NCI-H446 (cell line): Measurements from ENCODE around the gene SYNPO.

Source experiments
- DNase-seq, 2 experiments: peaks; one replicate each; lab custom pipeline; 2025; lab: John Stamatoyannopoulos, UW

The SYNPO gene

DNA sequence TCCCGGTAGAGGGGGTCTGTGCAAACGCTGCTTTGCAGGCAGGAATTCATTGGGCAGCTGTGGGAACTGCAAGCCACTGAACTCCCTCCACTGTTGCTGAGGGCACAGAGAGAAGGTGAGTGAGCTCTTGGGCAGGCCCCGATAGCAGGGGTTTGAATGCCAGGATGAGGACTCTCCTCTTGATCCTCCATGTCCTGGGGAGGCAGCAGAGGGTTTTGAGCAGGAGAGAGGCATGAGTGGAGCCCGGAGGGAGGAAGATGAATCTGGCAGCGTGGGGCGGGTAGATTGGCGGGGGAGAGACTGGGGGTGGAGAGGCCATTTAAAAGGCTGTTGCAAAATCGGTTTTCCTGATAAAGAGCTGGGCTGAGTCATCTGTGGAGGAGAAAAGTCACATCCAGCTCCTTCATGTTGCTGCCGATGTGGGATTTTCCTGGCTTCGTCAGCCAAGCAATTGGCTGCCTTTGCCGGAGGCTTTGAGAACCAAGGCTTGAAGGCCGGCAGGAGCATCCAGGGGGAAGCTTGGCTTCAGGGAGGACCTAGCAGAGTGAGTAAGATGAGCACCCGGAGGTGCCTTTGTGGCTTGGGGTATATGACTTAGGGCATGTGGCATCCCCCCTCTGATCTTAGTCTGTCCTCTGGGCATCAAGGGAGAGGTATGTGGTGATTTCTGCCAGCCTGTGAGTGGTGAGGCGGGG is at the start of gene SYNPO:
Gene SYNPO (plus strand): TSS at position 350 of the 695 bp plus-strand sequence. CDS start 7,616 bp downstream, outside the sequence.
- DNase-seq: peak in 1 of 2 experiments; percentile 14

GRCh38 chr5:150590979-150591695 is 49.3 kb upstream of the SYNPO start:
- peak in 1 of 2 experiments; percentile 72 for DNase-seq

GRCh38 chr5:150593593-150593992 is 46.9 kb upstream of the SYNPO start:
- DNase-seq: no peak

DNA sequence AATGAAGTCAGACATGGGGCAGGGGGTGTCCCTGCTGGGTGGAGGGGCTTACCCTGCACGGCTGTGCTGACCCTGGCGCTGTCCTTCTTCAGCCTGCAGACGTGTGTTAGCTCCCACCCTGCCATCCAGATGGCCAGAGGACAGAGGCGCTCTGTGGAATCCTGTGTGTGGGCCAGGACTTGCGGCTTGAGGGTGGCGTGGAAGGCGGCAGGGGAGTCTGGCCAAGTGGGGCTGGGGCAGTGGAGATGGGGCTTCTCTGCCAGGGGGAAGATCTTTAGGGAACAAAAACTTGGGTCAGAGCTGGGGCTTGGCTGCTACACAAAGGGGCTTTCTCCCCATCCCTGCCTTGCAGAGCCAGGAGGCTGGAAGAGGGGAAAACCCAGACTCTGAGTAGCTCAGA is 46.5 kb upstream of the SYNPO start:
- no peak for DNase-seq

DNA sequence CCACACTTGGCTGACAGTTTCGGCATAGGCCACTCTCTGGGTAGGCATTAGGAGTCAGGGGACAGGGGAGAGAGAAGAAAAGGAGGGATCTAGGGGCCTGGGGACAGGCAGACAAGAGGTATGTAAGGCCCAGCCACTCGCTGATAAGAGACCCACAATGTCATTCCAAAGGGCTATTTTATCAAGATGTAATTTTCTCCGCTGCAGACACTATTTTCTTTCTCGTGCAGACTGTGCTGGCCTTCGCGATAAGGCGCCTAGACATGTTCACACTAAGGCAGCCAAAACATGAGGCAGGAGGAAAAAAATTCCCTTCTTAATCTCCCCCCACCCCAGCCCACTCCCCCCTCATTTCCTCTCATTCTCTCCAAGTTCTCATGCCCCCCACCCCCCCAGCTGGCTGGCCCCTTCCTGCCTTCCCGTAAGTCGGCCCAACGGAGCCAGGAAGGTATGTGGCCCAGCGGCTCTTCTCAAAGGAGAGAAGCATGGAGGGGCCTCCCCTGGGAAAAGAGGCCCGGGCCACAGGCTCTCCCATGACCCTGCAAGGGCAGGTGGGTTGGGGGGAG is 44.9 kb upstream of the SYNPO start:
- no peak for DNase-seq

DNA sequence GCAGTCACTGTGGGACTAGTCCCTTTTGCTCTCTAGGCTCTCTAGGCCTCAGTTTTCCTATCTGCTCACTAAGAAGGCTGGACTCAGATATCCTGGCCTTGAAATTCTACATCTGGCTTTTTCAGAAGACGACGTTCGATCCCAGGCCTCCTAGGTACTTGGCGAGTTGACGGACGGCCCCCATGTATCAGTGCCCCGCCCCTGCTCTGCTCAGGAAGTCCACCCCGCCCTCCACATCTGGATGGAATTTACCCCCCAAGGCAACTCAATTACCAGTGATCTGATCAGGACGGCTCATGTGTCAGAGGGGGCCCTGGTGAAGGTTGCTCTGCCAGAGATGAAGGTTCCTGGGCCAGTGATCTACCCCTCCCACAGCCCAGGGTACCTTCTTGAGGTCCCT is 44.1 kb upstream of the SYNPO start:
- DNase-seq: no peak

DNA sequence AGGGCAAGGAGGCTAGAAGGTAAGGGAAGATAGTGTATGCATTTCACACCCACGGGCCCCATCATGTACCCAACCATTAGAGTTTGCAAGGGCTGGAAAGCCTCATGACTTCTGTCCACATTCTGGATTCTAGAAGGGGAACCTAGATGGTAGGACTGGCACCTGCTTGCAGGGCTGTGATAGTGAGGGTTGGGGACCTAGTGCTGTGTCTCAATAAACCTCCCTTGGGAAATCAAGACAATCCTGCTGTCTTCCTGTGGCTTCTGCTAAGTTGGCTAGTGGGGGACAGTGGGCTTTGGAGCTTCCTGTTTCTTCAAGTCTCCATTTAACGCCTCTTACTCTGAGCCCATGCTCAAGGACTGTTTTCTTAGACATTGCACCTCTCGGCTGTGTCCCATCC is 43.6 kb upstream of the SYNPO start:
- DNase-seq: no peak

GRCh38 chr5:150598006-150598405 is 42.5 kb upstream of the SYNPO start:
- no peak for DNase-seq

GRCh38 chr5:150598821-150599273 is 41.6 kb upstream of the SYNPO start:
- DNase-seq: no peak

DNA sequence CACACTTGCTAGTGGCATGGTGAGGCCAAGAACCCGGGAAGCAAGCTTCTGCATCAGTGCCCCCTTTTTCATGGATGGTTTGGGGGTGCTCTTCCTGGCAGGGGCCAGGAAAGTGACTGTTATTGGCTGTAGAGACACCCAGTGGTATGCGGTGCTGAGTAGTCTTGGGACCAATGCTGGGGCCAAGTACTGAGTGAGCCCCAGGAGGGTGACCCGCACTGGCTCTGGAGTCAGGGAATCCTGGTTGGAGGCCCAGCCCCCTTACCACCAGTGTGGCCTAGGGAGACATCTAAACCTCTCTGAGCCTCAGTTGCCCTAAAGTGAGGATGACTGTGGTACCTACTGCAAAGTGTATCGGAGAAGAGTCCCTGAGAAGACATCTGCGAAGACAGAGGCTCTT is 41.2 kb upstream of the SYNPO start:
- no peak for DNase-seq

DNA sequence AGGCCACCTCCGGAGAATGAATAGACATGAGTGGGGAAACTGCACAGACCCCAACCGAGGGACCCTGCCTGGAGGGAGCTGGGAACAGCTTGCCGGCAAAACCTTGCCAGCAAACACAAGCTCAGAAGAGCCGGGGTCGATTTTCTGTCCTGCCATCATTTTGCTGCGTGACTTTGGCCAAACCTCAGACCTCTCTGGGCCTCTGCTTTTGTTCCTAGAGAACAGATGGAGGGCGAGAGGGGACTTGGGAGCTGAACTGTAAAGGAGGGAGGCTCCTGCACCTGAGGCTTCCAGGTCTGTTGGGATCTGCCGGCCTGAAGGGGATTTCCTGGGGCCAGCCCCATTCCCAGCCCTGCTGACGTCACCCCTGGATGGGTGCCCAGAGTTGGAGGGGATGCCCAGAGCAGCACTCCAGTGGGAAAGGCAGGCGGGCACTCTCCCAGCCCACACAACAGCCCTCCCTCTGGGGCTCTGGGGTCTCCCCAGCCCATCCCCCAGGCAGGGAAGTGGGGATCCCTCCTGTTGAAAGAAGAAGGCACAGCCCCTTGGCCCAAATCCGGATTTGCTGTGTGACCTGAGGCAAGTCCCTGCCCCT is 40.4 kb upstream of the SYNPO start:
- DNase-seq: peak; percentile 33 to 81

DNA sequence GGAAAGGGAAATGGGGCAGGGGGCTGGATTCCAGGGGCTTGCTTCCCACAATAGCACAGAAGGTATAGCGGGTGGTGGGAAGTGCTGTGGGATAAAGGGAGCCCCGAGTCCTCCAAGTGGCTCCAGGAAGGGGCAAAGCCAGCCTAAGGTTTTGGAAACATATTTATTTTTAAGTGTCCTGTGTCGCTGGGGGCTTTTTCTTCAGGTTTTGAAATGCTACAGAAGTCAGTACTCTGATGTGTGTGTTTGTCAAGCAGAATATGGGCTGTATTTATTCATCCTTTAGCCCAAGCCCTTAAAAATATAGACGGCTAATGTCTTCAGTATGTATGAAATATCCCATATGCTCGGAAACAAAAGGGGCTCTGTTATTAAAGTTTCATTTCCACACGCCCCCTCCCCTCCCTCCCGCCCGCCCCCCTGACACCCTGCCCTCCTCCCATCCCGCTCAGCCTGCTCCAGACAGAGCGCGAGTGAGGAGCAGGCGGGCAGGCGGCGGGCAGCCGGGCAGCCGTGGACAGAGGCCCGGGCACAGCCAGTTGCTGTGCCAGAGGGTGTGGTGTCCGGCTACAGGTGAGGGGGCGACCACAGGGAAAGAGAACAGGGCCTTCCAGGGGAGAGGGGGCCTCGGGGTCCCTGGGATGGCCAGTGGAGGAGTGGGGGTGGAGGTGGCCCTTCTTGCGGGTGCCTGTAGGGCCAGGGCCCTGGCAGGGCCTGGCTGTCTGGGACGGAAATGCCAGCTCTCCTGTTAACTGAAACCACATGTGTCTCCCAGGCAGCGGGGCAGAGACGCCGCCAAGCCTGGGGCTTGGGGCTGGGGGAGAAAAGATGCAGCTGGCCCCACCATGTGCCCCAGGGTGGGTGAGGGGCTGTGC is 39.6 kb upstream of the SYNPO start:
- no peak for DNase-seq

- no peak for DNase-seq
Measured at GRCh38 chr5:150601491-150602345, 38.7 kb upstream of the SYNPO start.

- no peak for DNase-seq
Measured at GRCh38 chr5:150603052-150603451, 37.4 kb upstream of the SYNPO start.

GRCh38 chr5:150603491-150603890 is 37.0 kb upstream of the SYNPO start:
- no peak for DNase-seq

DNA sequence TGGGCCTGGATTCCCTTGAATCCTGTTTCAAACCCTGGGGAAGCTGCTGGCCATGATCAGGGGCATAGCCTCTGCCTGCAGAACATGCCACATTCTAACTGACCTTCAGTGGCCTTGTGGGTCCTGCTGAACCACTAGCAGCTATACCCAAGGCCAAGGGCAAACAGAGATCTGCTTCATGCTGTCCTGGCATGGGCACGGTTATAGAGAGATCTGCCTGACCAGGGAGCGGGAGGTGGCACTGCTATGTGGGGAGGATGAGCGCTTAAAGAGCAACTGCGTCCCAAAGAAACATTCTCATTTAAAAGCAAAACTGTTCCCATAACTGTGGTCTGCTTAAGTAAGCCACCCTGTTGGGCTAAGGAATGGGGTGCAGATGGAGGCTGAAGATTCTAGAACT is 36.5 kb upstream of the SYNPO start:
- no peak for DNase-seq

DNA sequence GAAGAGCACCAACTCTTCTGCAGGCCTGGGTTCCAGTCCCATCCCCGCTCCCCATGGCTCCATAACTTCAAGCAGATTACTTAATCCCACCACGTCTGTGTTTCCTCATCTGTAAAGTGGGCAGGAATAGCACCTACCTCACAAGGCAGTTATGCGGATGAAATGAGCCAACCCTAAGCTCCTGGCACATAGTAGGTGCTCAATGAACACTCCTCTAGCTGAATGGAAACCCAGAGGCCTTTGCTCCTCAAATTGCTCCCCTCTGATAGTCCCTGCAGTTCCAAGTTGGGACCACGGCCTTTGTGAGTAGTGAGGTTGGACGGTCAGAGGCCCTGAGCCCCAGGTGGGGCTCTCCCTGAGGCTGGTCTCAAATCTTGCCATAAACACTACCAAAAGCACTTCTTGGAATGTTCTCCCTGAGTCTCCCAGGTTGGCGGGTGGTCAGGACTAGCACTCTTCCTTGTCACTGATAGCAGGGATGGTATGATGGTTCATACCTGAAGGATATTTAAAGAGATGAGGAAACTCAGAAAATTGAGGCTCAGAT is 35.5 kb upstream of the SYNPO start:
- DNase-seq: no peak

DNA sequence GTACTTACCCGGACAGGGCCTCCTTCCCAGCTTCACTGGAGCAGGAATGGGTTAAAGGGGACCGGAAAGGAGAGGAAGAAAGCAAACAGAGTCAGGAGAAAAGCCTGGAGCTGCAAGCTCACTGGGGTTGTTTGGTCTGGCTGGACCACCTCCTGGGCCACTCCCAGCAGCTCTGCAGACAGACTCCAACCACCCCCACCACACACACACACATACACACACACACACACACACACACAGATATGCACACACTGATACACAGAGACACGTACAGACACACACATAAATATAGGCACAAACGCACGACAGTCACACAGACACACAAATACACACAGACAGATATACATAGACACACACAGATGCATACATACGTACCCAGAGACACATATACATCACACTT is 34.9 kb upstream of the SYNPO start:
- no peak for DNase-seq

- no peak for DNase-seq
Measured at GRCh38 chr5:150606476-150606875, 34.0 kb upstream of the SYNPO start.

DNA sequence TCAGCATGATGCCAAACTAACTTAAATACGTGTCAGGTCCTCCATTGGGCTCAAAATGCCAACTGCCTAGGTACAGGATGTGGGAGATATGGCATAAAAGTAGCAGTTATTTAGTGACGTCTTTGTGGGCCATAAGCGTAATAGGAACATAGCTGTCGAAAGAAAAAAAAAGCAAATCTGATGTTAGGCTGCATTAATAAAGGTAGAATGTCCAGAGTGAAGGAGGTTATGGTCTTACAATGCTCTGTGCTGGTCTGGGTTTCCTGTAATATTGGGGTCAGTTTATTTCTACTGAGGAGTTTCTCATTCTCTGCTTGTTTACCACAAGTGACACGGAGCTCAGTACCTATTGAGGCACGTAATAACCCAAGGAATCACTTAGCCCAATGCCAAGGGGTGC is 33.4 kb upstream of the SYNPO start:
- DNase-seq: no peak

- no peak for DNase-seq
Measured at GRCh38 chr5:150607991-150608390, 32.5 kb upstream of the SYNPO start.
